HG03025 (cell line): ENCODE measurements around the gene SYS1.

ENCODE experiments used
- ATAC-seq: cut with Tn5 transposase; IDR thresholded peaks from one replicate; pipeline ENCODE4 v1.9.1; 2021; ENCODE audit warnings: mild to moderate bottlenecking, moderate library complexity; ENCODE audit not compliant: unreplicated experiment, low FRiP score

The SYS1 gene

DNA sequence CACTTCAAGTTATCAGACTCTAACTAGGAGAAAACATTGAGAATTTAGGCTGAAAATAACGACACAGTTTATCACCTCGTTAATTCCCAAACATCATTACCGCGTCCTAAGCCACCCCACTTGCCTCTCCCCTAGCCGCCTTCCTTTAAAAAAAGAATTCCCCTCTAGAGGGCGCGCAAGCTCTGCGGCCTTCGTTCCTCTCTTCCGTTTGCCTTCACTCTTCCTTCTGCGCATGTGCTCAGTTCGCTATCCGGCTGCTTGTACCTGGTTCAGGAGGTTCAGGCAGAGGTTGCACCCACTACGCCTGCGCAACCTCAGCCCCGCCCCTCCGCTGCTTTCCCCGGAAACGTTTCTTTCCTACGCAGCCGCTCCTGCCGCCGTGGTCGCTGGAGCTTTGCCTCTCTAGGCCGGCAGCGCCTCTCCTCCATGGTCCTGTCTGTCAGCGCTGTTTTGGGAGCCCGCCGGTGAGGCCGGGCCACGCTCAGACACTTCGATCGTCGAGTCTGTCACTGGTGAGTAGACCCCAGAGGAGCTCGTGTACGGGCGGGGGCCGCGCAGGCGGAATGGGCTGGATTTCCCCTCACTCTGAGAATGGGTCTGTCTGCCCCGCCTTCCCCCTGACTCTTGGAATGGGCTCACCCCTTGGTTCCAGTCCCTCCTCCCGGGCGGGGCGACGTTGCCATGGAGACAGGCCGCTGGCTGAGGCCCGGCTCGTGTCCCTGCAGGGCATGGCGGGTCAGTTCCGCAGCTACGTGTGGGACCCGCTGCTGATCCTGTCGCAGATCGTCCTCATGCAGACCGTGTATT is at the start of gene SYS1:
Gene SYS1, plus strand, starts transcription at position 353 of the 807 bp plus-strand sequence. Its CDS starts 376 bp downstream, at position 729.
- peak; percentile 77 for ATAC-seq

DNA sequence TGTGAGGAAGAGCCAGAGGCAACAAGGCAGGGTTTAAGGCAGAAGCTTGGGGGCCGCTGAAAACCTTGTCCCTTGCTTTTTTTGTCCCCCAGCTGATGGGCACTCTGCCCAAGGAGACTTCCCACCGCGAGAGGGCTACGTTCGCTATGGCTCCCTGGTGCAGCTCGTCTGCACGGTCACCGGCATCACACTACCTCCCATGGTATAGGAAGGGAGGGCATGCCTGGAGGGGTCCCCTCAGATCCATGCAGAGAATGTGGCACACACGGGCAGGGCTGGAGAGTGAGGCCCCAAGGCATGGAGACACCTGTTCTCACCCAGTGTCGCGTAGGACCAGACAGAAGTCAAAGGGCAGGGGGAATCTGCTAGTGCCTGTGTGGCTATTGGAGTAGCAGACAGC is 49.0 kb upstream of the SYS1 start:
- ATAC-seq: no peak

GRCh38 chr20:45315672-45316071 is 47.3 kb upstream of the SYS1 start:
- ATAC-seq: no peak

DNA sequence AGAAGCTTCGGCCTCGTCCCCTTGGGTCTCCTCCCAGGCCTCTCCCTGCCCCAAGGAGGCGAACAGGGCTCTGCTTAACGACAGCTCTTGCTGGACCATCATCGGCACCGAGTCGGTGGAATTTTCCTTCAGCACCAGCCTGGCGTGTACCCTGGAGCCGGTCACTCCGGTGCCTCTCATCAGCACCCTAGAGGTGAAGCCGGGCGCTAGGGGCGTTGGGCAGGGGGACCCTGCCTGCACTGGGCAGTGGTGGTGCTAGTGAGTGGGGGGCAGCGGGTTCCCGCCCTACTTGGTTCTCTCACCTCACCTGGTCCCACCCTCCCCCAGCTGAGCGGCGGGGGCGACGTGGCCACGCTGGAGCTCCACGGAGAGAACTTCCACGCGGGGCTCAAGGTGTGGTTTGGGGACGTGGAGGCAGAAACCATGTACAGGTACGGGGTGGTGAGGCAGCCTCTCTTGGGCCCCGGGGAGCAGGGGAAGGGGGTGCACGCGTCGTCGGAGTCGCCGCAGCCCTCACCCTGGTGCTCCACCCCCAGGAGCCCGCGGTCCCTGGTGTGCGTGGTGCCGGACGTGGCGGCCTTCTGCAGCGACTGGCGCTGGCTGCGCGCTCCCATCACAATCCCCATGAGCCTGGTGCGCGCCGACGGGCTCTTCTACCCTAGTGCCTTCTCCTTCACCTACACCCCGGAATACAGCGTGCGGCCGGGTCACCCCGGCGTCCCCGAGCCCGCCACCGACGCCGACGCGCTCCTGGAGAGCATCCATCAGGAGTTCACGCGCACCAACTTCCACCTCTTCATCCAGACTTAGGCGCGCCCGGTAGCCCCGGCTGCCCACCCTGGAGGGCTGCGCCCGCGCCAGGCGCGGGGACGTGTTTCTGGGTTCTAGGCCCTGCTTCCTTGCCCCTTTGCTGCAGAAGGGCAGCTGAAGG is 46.5 kb upstream of the SYS1 start:
- ATAC-seq: no peak

DNA sequence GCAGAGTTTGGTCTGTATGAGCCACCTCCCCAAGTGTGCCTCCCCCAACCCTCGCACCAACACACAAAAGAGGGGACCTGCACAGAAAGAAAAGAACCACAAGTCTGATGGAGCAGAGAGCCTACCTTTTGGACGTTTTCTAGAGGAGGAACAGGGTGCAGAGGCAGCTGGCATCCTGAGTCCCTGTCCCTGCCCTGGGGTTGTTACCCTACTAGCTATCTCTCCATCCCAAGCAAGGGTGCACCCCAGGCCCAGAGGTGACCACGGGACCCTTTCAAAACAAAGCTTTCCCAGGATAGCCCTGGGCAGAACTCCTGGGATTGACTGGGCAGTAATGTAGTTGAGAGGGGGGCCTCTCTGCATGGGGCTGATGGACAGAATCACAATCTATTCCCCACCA is 45.1 kb upstream of the SYS1 start:
- no peak for ATAC-seq

DNA sequence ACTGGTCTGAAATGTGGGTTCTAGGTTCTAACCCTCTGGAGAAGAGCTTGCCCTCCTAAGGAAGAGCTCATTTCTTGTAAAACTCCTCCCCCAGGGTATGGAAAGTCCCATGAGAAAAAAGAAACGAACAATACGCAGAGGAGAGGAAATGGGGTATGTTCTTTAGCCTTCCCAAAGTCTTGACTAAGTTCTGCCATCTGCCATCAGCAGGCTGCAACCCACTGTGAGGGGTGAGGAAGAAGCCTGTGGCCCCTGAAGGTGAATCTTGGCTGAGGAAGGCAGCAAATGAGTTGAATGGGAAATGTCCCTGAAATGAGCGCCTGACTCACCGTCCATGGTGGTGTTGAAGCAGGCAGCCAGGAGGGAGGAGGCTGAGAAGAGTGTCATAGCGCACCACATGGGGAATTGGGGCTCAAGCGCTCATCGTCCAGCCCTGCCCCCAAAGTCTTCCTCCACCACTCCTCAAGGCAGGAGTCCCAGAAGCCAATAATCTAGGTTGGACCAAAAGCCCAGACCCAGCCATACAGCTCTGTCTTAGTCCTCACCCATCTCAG is 44.5 kb upstream of the SYS1 start:
- ATAC-seq: no peak

DNA sequence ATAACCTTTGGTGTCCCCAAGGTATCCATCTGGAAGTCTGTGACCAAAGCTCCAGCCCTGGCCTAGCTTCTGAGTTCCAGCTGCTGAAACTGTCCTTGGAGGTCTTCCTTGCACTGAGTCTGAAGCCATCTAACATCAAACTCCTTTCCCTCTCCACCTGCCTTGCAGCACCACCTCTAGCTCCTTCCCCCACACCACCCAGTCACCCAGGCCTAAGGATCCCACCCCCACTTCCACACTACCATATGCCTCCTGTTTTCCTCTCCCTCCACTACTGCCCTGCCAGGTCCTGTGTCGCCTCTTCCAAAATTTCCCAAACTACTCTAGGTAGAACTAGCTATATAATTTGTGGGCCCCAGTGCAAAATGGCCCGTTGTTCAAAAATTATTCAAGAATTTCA is 44.0 kb upstream of the SYS1 start:
- ATAC-seq: no peak

- no peak for ATAC-seq
These were observed 41.9 kb upstream of the SYS1 start for GRCh38 chr20:45320948-45321595.

- ATAC-seq: no peak
These were observed 40.0 kb upstream of the SYS1 start for GRCh38 chr20:45322952-45323383.

DNA sequence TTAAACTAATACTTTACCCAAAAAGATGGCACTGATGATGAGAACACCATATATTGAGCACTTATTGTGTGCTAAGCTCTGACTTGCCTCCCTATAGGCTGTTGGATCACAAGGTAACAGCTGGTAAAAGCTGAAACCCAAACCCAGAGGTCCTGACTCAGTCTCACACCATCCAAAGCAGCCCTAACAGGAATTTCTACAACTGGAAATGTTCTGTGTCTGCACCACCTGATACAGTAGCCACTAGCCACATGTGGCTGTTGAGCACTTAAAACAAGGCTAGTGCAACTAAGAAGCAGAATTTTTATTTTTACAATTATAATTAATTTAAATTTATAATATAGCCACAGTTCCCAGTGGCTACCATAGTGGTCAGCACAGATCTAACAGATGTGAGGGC is 39.2 kb upstream of the SYS1 start:
- no peak for ATAC-seq

DNA sequence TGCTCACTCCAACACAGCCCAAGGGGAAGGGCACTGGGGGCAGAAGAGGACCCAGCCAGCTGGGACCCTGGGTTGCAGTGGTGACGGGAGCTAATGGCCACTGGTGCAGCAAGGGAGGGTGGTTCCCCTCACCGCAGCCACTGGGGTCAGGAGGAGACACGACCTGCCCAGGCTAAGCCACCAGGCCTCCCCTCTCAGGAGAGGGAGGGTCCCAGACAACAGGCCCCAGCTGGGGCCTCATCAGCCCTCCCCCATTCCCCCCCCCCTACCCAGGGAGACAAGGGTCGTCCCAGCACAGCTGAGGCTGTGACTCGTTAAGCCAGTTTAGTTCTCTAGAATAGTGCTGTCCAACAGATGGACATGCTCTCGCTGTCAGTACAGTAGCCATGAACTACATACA is 37.6 kb upstream of the SYS1 start:
- no peak for ATAC-seq

GRCh38 chr20:45328451-45328850 is 34.5 kb upstream of the SYS1 start:
- no peak for ATAC-seq

- no peak for ATAC-seq
These were observed 33.2 kb upstream of the SYS1 start for GRCh38 chr20:45329497-45330319.

DNA sequence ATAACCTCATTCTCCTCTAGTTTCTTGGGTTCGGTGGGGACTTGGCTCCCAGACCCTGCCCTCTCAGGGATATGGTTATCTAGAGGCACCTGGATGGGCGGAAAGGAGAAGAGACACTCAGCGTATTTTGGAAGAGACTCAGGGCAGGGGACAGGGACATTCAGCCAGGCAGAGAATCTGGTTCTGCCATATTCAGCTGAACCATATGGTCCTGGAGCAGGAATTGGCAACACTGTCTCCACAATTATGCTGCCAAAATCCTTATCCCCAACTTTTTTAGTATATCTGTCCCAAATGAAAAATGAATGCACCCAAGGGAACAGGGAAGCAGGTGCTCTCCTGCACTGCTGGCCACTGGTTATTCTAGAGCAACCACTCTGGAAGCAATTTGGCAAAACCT is 32.5 kb upstream of the SYS1 start:
- ATAC-seq: no peak

GRCh38 chr20:45336530-45337366 is 26.2 kb upstream of the SYS1 start:
- ATAC-seq: no peak

DNA sequence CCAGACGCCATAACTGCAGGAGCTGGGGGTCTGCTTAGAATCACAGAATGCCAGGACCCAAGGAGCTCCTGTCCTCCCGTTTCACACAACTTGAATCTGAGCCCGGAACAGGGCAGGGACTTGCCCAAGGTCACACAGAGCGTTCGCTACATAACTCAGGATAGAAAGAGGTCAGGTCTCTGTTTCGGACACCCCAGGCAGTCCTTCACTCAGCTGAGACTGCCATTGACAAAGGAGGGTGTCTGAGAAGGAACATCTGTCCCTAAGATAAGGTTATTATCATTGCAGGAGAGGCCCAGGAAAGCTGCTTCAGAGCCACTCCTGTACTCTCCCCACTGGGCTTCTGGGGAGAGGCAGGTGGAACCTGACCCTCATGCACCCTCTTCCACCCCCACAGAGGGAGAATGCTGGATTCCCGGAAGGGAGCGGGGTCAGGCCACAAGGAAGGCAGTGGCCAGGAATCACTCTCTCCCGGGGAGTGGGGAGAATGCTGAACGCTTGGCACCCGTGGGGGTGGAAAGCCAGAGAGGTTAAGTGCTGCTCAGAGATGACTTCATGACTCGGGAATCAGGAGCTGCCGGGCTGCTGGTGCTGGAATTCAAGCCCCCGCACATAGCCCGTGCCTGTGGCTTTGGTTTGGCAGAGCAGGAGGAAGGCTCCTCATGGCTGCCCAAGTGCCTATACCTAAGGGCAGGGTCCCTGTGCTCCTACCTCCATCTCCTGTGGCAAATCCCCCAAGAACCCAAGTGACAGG is 25.4 kb upstream of the SYS1 start:
- ATAC-seq: no peak

DNA sequence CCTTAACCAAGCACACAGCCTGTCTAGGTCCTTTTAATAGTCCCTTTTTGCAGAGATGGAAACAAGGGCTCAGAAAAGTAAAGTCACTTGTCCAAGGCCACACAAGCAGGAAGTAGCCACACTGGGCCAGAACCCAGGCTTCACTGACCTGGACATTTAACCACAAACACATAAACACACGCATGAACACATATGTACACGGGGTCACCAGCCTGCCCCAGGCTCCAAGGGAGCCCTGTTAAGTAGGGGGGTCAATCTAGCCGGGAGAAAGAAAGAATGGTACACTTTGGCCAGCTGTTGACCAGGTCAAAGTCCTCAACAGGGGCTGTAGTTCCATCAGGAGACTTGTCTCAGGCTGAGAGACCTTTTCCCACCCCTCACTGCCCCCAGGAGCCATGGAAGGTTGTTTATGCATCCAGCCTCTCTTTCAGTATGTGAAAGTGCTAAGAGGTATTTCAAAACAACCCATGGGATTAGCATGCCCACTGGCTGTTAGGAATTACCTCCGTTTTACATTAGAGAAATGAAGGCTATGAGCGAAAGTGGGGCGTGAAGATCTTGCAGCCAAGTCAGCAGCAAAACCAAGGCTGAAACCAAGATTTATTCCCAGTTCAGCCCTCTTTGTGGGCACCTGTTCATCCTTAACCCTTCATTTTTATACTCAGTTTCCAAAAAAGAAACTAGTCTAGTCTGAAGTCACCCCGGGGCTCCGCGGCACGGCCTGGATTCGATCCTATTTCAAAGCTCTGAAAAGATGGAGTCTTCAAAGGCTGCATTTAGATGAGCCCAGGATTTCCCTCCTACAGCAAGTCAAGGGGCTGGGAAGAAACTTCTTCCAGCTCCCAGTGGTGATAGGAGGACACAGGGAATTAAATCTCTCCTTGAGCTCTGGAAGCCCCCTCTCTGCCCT is 24.6 kb upstream of the SYS1 start:
- no peak for ATAC-seq
